Head of caudate nucleus (tissue), 42 donors: ENCODE measurements around the gene WAC.
"Not testable (repeated sequence)": the region's sequence is repeated elsewhere in the genome, so short reads cannot be mapped to it uniquely, and the experiment has no call there.

Experiments used
- DNase-seq, 42 donors: peaks; one replicate each; pipeline versions ENCODE4 v3.0.0 to v3.0.0-alpha.2; 2020 to 2021; ENCODE audit warnings: mixed read lengths in 7 of 42
- intact Hi-C: fragments of 100-400 bp; cut with DNase I; formaldehyde crosslinking; loops from one replicate; pipeline ENCODE4 v1.15.0; 2022

WAC gene

GRCh38 chr10:28532337-28533185, at the start of gene WAC:
TSS of gene WAC (plus strand) at chr10:28533118. CDS start at chr10:28533580, 462 bp downstream.
- intact Hi-C loops = loop anchor here (10.0 kb wide), 2 partner anchors 228 to 1028 kb away; partner anchors contain the start of genes MPP7 and RAB18
- DNase-seq = peak; percentile 81 to 99 (median 96)

- intact Hi-C loops = no loop called here
- no peak for DNase-seq
Measured at GRCh38 chr10:28489206-28489605, 43.7 kb upstream of the WAC start.

GRCh38 chr10:28490256-28490865, 42.6 kb upstream of the WAC start:
- not testable (repeated sequence) for DNase-seq

GRCh38 chr10:28492116-28492920, 40.6 kb upstream of the WAC start:
- no peak for DNase-seq
- intact Hi-C loops = no loop called here

More at GRCh38 chr10:28490256-28490865, 42.6 kb upstream of the WAC start:
- intact Hi-C loops = not testable (repeated sequence)

- intact Hi-C loops = no loop called here
- no peak for DNase-seq
Measured at GRCh38 chr10:28494420-28494819, 38.5 kb upstream of the WAC start.

- intact Hi-C loops = no loop called here
- no peak for DNase-seq
Measured at GRCh38 chr10:28495084-28495483, 37.8 kb upstream of the WAC start.

GRCh38 chr10:28496017-28496416, 36.9 kb upstream of the WAC start:
- DNase-seq = no peak
- intact Hi-C loops = no loop called here

GRCh38 chr10:28496481-28496961, 36.4 kb upstream of the WAC start:
- no peak for DNase-seq
- intact Hi-C loops = no loop called here

GRCh38 chr10:28497313-28498126, 35.4 kb upstream of the WAC start:
- no peak for DNase-seq
- intact Hi-C loops = no loop called here

GRCh38 chr10:28500203-28500602, 32.7 kb upstream of the WAC start:
- DNase-seq, intact Hi-C loops: not testable (repeated sequence)

- DNase-seq = no peak
- intact Hi-C loops = no loop called here
Measured at GRCh38 chr10:28503114-28503513, 29.8 kb upstream of the WAC start.

- DNase-seq = no peak
- intact Hi-C loops = no loop called here
Measured at GRCh38 chr10:28505359-28505959, 27.5 kb upstream of the WAC start.

- no peak for DNase-seq
- intact Hi-C loops = no loop called here
Measured at GRCh38 chr10:28508304-28508925, 24.5 kb upstream of the WAC start.

- DNase-seq = no peak
- intact Hi-C loops = no loop called here
Measured at GRCh38 chr10:28509286-28509685, 23.6 kb upstream of the WAC start.

GRCh38 chr10:28514648-28515047, 18.3 kb upstream of the WAC start:
- intact Hi-C loops = no loop called here
- DNase-seq = no peak

- intact Hi-C loops = no loop called here
- DNase-seq = no peak
Measured at GRCh38 chr10:28520346-28520745, 12.6 kb upstream of the WAC start.

- DNase-seq, intact Hi-C loops: not testable (repeated sequence)
Measured at GRCh38 chr10:28520828-28521227, 12.1 kb upstream of the WAC start.

GRCh38 chr10:28521961-28522360, 11.0 kb upstream of the WAC start:
- intact Hi-C loops, DNase-seq: not testable (repeated sequence)
